ENCODE measurements around the gene C9orf78.

DNA sequence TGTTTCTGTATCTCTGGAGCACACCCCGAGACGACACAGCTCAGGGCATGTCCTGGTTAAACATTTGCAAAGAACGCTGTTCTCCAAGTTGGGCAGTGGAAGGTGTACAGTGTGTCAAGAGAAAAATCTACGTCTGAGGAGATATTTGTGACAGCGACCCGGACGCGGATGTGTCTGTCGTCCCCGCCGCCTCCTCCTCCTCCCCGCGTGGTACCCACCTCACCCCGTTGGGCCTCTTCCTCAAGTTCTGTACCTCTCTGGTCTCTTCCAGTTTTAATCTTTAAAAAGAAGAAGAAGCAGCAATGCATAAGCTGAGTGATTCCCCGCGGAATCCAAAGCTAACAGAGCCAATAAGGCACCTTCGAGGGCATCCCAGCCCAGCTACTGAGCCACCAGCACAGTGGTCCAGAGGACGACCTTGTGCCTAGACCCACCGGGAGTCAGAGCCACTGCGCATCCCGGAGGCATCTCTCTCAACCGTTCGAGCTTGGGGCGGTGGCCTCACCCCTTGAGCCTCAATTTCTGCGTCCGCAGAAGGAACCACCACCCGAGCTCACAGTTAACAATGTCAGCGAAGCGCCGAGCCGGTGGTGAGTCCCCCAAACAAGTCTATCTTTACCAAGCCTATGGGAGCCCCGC, 467 bp downstream of the C9orf78 start:
- TF ChIP-seq, protein P1, sequence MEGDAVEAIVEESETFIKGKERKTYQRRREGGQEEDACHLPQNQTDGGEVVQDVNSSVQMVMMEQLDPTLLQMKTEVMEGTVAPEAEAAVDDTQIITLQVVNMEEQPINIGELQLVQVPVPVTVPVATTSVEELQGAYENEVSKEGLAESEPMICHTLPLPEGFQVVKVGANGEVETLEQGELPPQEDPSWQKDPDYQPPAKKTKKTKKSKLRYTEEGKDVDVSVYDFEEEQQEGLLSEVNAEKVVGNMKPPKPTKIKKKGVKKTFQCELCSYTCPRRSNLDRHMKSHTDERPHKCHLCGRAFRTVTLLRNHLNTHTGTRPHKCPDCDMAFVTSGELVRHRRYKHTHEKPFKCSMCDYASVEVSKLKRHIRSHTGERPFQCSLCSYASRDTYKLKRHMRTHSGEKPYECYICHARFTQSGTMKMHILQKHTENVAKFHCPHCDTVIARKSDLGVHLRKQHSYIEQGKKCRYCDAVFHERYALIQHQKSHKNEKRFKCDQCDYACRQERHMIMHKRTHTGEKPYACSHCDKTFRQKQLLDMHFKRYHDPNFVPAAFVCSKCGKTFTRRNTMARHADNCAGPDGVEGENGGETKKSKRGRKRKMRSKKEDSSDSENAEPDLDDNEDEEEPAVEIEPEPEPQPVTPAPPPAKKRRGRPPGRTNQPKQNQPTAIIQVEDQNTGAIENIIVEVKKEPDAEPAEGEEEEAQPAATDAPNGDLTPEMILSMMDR (conservative IDR thresholded peaks at IDR 0.05; ENCODE audit: low read depth, low read length): no peak
- no peak for TF ChIP-seq EZH2phosphoT487 (IDR thresholded peaks at IDR 0.05; ENCODE audit: borderline replicate concordance, low read length)

Data from PC-3 (cell line).